NCI-H1930 (cell line): ENCODE data around the gene SGMS2.
"Not testable (repeated sequence)": the region's sequence is repeated elsewhere in the genome, so short reads cannot be mapped to it uniquely, and the experiment has no call there.

ENCODE experiments used
- DNase-seq, 2 experiments: peaks; one replicate each; lab custom pipeline; 2025; lab: John Stamatoyannopoulos, UW

The SGMS2 gene

GRCh38 chr4:107866726-107867125 lies 42.0 kb downstream of the SGMS2 start:
- no peak for DNase-seq

DNA sequence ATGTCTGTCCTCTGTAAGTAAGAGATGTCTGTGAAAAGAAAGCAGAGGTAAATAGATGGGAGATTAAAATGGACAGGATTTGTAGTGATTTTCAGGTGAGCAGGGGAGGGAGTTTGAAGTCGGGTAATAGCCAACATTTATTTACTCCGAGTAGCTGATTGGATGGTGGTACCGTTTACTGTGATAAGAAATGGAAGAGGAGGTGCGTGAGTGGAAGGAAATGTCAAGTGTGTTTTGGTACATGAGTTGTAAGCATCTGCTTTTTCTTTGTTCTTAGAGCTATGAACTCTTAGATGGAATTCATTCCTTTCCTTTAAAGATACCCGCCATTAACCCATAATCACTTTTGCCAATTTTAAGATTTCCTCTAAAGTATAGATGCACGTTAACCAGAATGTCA lies 45.5 kb downstream of the SGMS2 start:
- no peak for DNase-seq

DNA sequence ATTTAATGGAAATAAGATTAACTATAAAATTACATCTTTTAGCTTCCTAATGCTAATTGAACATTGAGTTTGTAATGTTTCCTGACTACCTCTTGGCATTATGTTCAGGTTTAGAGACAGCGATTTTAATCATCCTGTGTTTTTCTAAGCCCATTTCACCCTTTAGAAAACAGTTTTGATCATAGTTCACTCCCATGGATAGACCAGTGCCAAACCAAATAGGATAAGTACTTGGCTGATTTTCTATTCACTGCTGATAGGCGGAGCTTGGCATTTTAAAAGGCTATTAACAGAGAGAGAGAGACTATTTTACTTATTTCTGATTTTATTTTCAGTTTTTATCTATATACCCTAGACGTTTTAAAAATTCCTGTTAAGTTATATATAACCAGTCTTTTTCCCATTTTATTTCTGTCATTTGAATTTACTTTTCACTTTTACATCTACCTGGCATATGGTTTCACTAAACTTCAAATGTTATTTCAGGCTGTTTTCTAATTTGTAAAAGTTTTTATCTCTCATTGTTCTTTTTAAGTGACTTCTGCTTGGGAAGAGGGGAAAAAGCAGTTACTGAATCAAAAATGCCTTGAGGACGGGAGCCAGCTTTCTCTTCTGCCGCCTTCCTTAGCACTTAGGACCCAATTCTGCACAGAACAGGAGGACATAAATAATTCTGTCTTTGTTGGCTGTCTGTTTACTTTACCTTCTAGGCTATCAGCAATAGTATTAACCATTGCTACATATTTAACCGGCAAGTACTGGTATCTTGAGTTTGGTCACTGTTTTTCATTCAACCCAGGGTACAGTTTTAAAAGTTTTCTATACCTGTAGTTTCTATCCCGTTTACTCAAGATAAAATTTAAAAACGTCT lies 46.4 kb downstream of the SGMS2 start:
- DNase-seq: peak in 1 of 2 experiments; percentile 14

- no peak for DNase-seq
These were observed 49.3 kb downstream of the SGMS2 start for GRCh38 chr4:107874024-107874423.

DNA sequence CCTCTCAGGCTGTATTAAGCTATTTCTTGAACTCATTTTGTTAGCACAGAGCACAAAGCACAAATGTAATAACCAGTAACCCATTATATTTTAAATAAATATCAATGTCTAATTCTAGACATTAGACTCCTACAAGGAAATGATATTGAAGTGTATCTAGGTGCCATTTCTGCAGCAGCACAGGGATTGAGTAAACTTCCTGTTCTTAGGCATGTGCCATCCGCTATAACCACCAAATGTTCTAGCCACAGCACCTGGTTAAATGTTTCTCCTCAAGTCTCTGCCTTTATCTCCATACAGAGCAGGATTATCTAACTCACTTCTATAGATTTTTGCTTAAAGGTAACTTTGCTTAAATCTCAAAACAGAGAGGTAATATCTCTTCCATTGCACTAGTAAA lies 51.4 kb downstream of the SGMS2 start:
- DNase-seq: no peak

DNA sequence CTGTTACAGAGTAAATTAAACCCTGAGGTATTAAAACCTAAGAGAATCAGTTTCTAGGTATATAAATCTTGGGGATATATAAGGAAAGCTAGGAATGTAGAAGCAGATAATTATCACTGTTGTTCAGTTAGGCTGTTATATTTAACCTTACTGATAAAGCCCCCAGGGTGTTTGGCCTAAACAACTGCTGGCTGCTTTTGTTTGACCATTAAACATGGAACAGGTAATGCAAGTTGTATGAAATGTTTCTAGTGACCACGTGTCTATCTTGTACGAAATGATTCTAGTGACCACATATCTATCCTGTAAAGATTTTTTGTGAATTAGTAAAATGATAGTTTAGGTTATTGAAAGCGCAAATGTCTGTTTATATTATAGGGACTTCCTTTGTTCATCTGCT lies 52.6 kb downstream of the SGMS2 start:
- no peak for DNase-seq

DNA sequence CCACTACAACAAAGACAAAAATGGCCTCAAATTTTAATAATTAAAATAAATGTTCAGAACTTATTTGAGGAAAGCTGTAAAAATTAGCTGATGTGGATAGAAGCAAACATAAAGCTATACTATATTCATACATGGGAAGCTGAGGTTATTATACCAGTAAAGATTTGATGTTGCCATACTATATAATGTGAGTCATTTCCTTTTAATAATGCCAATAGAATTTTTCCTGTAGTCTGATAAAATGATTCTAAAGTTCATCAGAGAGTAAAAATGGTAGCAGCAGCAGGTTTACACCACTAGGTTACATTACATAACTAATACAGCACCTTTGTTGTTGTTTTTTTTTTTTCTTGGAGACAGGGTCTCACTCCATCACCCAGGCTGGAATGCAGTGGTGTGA lies 61.1 kb downstream of the SGMS2 start:
- no peak for DNase-seq

DNA sequence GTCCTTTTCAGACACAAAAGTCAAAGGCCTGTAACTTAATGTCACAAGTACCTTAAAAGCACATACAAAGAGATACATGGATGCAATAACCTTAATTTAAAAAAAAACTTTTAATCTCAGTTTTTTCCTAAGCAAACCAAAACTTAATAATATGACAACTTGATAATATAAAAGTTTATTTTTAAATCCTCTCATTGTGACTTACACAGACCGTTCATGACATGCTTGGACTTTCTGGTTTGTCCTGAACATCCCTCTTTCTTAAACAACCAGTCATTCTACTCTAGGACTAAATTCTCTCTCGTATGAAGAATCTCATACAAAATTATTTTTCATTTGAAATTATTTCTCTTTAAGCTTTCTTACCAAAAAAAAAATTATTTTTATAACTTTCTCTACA lies 63.5 kb downstream of the SGMS2 start:
- DNase-seq: no peak

GRCh38 chr4:107890779-107891178 lies 66.0 kb downstream of the SGMS2 start:
- no peak for DNase-seq

DNA sequence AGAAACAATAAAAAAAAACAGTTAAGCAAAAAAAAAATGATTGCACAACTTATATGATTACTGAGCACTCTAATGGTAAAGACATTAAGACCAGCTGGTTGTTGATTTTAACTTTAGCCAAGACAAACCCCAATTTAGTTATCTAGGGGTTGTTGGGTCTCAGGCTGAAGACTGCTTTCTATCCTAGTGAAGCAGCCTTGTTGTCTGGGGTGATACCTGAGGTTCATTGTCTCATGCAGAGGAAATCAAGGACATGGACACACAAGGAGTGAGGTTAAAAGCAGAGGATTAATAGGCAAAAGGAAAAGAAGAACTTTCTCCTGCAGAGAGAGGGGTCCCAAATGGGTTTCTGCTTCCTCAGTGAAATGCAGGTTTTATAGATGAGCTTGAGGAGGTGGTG lies 66.6 kb downstream of the SGMS2 start:
- no peak for DNase-seq

GRCh38 chr4:107893171-107894137 lies 68.7 kb downstream of the SGMS2 start:
- DNase-seq: peak in 1 of 2 experiments; percentile 64

- peak; percentile 23 to 67 for DNase-seq
These were observed 69.4 kb downstream of the SGMS2 start for GRCh38 chr4:107894138-107894603.

- no peak for DNase-seq
These were observed 71.5 kb downstream of the SGMS2 start for GRCh38 chr4:107896158-107896645.

GRCh38 chr4:107896646-107897045 lies 71.9 kb downstream of the SGMS2 start:
- DNase-seq: no peak

DNA sequence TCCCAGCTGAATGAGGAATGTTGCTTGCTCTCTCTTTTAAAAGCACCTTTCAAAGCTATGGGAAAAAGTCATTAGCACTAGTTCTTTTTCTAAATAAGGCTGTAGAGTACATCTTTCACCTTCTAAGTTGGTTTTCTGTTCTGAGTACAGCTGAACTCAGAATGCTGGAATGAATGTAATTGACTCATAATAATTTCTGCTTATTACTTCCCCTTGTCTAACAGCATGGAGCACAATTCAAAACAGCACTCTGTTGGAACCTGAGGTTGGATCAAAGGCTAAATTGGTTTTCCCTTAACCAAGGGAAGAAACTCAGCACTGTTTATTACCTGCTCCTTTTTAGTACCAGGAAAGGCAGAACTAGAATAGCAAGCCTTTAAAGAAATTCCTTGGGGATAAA lies 73.1 kb downstream of the SGMS2 start:
- no peak for DNase-seq

DNA sequence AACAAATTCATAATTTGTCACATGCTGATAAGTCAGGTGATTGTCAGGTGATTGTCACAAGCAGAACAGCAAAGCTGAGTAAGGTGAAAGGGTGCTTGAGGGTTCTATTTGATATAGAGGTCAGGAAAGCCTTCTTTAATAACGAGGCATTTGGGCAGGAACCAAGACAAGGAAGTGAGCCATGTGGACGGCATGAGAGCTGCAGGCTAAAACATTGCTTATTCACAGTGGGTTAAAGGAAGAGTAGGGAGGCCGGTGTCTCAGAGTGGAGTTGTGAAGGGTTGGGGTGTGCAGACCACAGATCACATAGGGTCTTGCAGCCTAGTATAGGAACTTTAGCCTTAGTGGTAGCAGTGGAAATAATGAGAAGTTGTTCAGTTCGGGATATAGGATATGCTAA lies 75.3 kb downstream of the SGMS2 start:
- DNase-seq: no peak

GRCh38 chr4:107900508-107900907 lies 75.8 kb downstream of the SGMS2 start:
- DNase-seq: no peak

DNA sequence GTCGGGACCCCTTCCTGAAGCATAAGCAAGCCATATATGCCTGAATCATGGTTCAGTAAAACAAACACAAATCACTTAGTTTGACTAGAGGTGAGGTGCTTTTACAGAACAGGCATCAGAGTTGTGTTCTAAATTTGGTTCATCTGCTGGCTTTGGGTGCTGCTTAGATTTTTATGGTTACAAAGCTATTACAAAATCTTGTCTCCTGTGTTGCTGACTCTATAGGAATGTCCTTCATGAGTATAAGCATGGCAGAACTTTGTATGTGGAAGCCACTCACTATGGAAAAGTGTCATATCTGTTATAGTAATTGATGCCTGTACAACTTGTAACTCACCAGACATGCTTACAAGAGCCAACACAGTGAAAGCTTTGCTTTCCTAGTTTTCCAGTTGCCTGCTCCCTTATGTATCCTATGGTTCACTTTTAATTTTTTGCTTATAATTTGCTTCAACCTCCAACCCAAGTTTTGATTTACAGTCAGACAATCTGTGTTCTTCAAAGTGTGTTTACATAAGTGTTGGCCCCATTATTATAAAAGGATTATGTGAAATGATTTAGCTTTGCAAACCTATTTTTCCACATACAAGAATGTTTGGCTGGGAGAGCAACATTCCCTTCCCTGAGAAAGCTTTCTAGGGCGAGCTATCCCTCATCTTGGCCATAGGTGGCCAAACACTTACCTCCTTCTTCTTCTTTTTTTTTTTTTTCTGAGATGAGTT lies 76.6 kb downstream of the SGMS2 start:
- no peak for DNase-seq

GRCh38 chr4:107902715-107903114 lies 78.0 kb downstream of the SGMS2 start:
- no peak for DNase-seq

DNA sequence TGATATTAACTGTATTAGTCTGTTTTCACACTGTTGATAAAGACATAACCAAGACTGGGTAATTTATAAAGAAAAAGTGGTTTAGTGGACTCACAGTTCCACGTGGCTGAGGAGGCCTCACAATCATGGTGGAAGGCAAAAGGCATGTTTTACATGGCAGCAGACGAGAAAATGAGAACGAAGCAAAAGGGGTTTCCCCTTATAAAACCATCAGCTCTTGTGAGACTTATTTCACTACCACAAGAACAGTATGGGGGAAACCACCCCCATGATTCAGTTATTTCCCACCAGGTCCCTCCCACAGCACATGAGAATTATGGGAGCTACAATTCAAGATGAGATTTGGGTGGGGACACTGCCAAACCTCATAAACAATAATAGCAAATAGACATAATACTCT lies 80.3 kb downstream of the SGMS2 start:
- not testable (repeated sequence) for DNase-seq

DNA sequence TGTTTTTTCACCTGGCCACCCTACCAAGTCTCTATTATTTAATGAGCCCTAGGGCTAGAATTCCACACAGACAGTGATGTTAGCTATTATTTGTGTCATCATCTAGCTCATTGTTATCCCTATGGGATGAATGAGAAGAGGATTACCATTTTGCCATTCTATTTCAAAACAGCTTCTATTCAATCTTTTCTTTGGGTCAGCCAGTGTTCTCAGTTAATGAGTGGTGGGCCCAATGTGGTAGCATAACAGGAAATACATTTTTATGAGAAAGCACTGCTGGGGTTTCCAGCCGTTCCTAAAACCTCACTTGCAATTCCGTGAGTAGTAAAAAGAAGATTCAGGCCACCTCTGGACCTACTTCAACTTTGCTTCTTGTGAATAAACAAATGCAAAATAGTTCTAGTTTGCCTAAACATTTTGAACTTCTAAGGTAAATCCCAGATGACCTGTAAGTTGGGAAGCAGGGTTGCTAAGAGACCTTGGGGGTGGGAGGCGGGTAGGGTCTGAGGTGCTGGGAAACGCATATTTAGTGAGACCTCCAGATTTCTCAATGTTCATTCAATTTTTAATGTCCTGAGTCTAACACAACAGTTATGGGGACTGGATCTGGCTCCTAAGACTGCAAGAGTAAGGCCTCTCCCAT lies 81.8 kb downstream of the SGMS2 start:
- peak; percentile 85 to 88 for DNase-seq
